ENCODE results near the gene SLC6A1.

- no peak for TF ChIP-seq YY1 (IDR thresholded peaks at IDR 0.05; ENCODE audit: insufficient read depth, insufficient read length)
- TF ChIP-seq SUZ12 (IDR thresholded peaks at IDR 0.05; ENCODE audit: extremely low read depth, insufficient read depth, insufficient read length) = no peak
- TF ChIP-seq ZNF274 (IDR thresholded peaks at IDR 0.05; ENCODE audit: low read depth, low read length) = no peak
Measured at GRCh38 chr3:10955711-10956453, 36.7 kb upstream of the SLC6A1 start.
